ENCODE data around the gene CSNK2A3. TPM values are rescaled to one million over a fixed set of nuclear protein-coding genes. Genes with fewer than 3 reads are reported as not detected.
A peak's percentile ranks its signal among the peaks of the same experiment; 100 is the strongest.

CSNK2A3 gene
- total and polyA plus RNA-seq, 2 of the 13 experiments (the other 11 are each of a cell fraction or from before 2014, with no cell fraction given), result 1.7 to 3.5 TPM

GRCh38 chr11:11344045-11344444, 9.0 kb downstream of the CSNK2A3 start:
- Histone ChIP-seq H3K27ac (ENCODE audit: extremely low read length, insufficient read depth, low read length) (no peak overlapping the region), H2AFZ (ENCODE audit: low read length) (no peak overlapping the region), H3K4me2 (ENCODE audit: low read depth, low read length) (no peak overlapping the region), H3K27me3 (ENCODE audit: control insufficient read depth in 1 of 2, insufficient read depth in 2 of 2, low read length in 2 of 2) (peaks cover 5 to 9% of the 10 kb centered on the region in 2 experiments; a peak in 3 of 5 replicates), H3K9me3 (ENCODE audit: low read length) (no peaks in the 10 kb centered on the region), H3K9ac (ENCODE audit: insufficient read depth, low read depth, low read length) (no peak overlapping the region), H4K20me1 (ENCODE audit: insufficient read depth, low read length) (no peaks in the 10 kb centered on the region), H3K36me3 (replicated peaks in 1 of 2; ENCODE audit: control insufficient read depth in 1 of 2, insufficient read depth in 2 of 2, low read length in 2 of 2) (no peaks in the 10 kb centered on the region), H3K79me2 (ENCODE audit: insufficient read depth, low read length) (no peaks in the 10 kb centered on the region), H3K4me1 (ENCODE audit: insufficient read depth, low read length) (no peaks in the 10 kb centered on the region), H3K4me3 (replicated peaks in 1 of 3; ENCODE audit: insufficient read depth in 1 of 3, low read depth in 2 of 3, low read length in 3 of 3) (no peak overlapping the region)
- in situ Hi-C loops (cut with HindIII; ENCODE audit: extremely low pct_ligation_motif_present, low pct_unique_long_range_greater_than_20kb), result no loop called here
- FAIRE-seq, result no peak
- TF ChIP-seq ZNF260 (CRISPR knock-in tag; IDR thresholded peaks at IDR 0.05; ENCODE audit: borderline replicate concordance, low read depth) (no peak), ZNF772 (CRISPR knock-in tag; IDR thresholded peaks at IDR 0.05) (no peak), ZNF609 (CRISPR knock-in tag; IDR thresholded peaks at IDR 0.05; ENCODE audit: borderline replicate concordance) (no peak)
- no peak for DNase-seq (ENCODE audit: low spot score)
- BruUV-seq (replicated peaks), result no TSS peak
- no peak for ATAC-seq
- ChIA-PET CTCF (ENCODE audit: low intra/inter-chr PET ratio, low total read pairs) (no interaction called here), POLR2A (no interaction called here)
- intact Hi-C loops (cut with micrococcal nuclease; ENCODE audit: unreplicated experiment), result no loop called here
- WGBS (ENCODE audit: low lambda C conversion rate), result 30% methylated on average over 3 of the region's 3 CpGs

GRCh38 chr11:11338304-11338703, 14.7 kb downstream of the CSNK2A3 start:
- intact Hi-C loops (cut with micrococcal nuclease; ENCODE audit: unreplicated experiment), result no loop called here
- H3K27me3 ChIP-seq (ENCODE audit: control insufficient read depth in 1 of 2, insufficient read depth in 2 of 2, low read length in 2 of 2), result peaks cover 1 to 4% of the 10 kb centered on the region in 2 experiments; a peak in 2 of 5 replicates
- in situ Hi-C loops (cut with HindIII; ENCODE audit: extremely low pct_ligation_motif_present, low pct_unique_long_range_greater_than_20kb), result no loop called here
- BruUV-seq (replicated peaks), result no TSS peak
- no peak overlapping the region for H3K9ac ChIP-seq (ENCODE audit: insufficient read depth, low read depth, low read length)
- no peak overlapping the region for H3K27ac ChIP-seq (ENCODE audit: extremely low read length, insufficient read depth, low read length)
- POLR2A ChIA-PET, result no interaction called here
- FAIRE-seq (no peak), DNase-seq (ENCODE audit: low spot score) (no peak), ATAC-seq (no peak)
- no peaks in the 10 kb centered on the region for H3K79me2 ChIP-seq (ENCODE audit: insufficient read depth, low read length)
- H2AFZ ChIP-seq (ENCODE audit: low read length), result no peak overlapping the region
- CTCF ChIA-PET (ENCODE audit: low intra/inter-chr PET ratio, low total read pairs), result no interaction called here
- H3K4me3 ChIP-seq (replicated peaks in 1 of 3; ENCODE audit: insufficient read depth in 1 of 3, low read depth in 2 of 3, low read length in 3 of 3), result no peak overlapping the region
- H3K4me1 ChIP-seq (ENCODE audit: insufficient read depth, low read length), result no peaks in the 10 kb centered on the region
- WGBS (ENCODE audit: low lambda C conversion rate), result 3% methylated on average over 1 of the region's 1 CpG
- H3K9me3 ChIP-seq (ENCODE audit: low read length), result no peaks in the 10 kb centered on the region
- no peak overlapping the region for H3K4me2 ChIP-seq (ENCODE audit: low read depth, low read length)
- no peaks in the 10 kb centered on the region for H4K20me1 ChIP-seq (ENCODE audit: insufficient read depth, low read length)
- H3K36me3 ChIP-seq (replicated peaks in 1 of 2; ENCODE audit: control insufficient read depth in 1 of 2, insufficient read depth in 2 of 2, low read length in 2 of 2), result no peaks in the 10 kb centered on the region
- TF ChIP-seq ATRX (CRISPR knock-in tag; IDR thresholded peaks at IDR 0.05; ENCODE audit: borderline replicate concordance) (no peak), ZNF234 (CRISPR knock-in tag; conservative IDR thresholded peaks at IDR 0.05) (no peak), MXD3 (CRISPR knock-in tag; IDR thresholded peaks at IDR 0.05) (no peak), STAT6 (CRISPR knock-in tag; IDR thresholded peaks at IDR 0.05; ENCODE audit: borderline replicate concordance) (no peak), CEBPG (CRISPR knock-in tag; IDR thresholded peaks at IDR 0.05) (no peak), ATF7 (IDR thresholded peaks at IDR 0.05) (peak; percentile 91), ATF7 (CRISPR knock-in tag; IDR thresholded peaks at IDR 0.05) (no peak)

All from HepG2 (cell line).